Neural cell (in vitro differentiated cells): ENCODE results near the gene IL17REL. TPM values are rescaled to one million over a fixed set of nuclear protein-coding genes. Genes with fewer than 3 reads are reported as not detected.

Experiments used
- H2AFZ ChIP-seq: fragments of 200-600, 300-800 bp; sonication (generic), shearing (Covaris generic); 2 replicates; pipeline ENCODE4 v1.6.0; 2014; ENCODE audit warnings: low read depth, mild to moderate bottlenecking, antibody characterized with exemption, low read length, moderate library complexity
- H3F3A ChIP-seq: fragments of 200-600 bp; shearing (Covaris generic); 2 replicates; pipeline ENCODE4 v1.6.1; 2016; ENCODE audit warnings: mild to moderate bottlenecking, moderate library complexity, mixed read lengths, antibody characterized with exemption, low read length; ENCODE audit not compliant: insufficient read depth, poor library complexity, severe bottlenecking
- H3K27ac ChIP-seq: fragments of 200-600, 300-800 bp; sonication (generic), shearing (Covaris generic); 2 replicates; pipeline ENCODE4 v1.5.1; 2014; ENCODE audit warnings: mild to moderate bottlenecking, low read length, moderate library complexity
- H3K27me3 ChIP-seq: fragments of 300-800, 200-600 bp; sonication (generic), shearing (Covaris generic); 2 replicates; pipeline ENCODE4 v1.6.0; 2014; ENCODE audit warnings: mild to moderate bottlenecking, low read depth, low read length, moderate library complexity; ENCODE audit not compliant: insufficient read depth
- H3K36me3 ChIP-seq: fragments of 300-800, 200-600 bp; sonication (generic), shearing (Covaris generic); 2 replicates; pipeline ENCODE4 v1.5.1; 2014; ENCODE audit warnings: mild to moderate bottlenecking, antibody characterized with exemption, low read length, moderate library complexity; ENCODE audit not compliant: insufficient read depth
- H3K4me2 ChIP-seq: fragments of 300-800, 200-600 bp; sonication (generic), shearing (Covaris generic); 2 replicates; pipeline ENCODE4 v1.6.0; 2014; ENCODE audit warnings: mild to moderate bottlenecking, low read length
- H3K4me3 ChIP-seq: fragments of 300-800, 200-600 bp; sonication (generic), shearing (Covaris generic); 2 replicates; pipeline ENCODE4 v1.5.1; 2014; ENCODE audit warnings: mild to moderate bottlenecking, low read length, moderate library complexity
- H3K79me2 ChIP-seq: fragments of 200-600 bp; shearing (Covaris generic); replicated peaks from 2 replicates; pipeline ENCODE4 v1.6.0; 2014; ENCODE audit warnings: mild to moderate bottlenecking, low read length, moderate library complexity; ENCODE audit not compliant: insufficient read depth
- H3K9ac ChIP-seq: fragments of 300-800, 200-600 bp; sonication (generic), shearing (Covaris generic); 2 replicates; pipeline ENCODE4 v1.6.1; 2016; ENCODE audit warnings: mild to moderate bottlenecking, low read length, mixed read lengths
- H3K9me2 ChIP-seq: fragments of 200-600 bp; shearing (Covaris generic); 2 replicates; pipeline ENCODE4 v1.6.1; 2016; ENCODE audit warnings: mild to moderate bottlenecking, low read length, mixed read lengths; ENCODE audit not compliant: insufficient read depth
- H3K9me3 ChIP-seq: fragments of 200-600, 300-800 bp; sonication (generic), shearing (Covaris generic); 2 replicates; pipeline ENCODE4 v1.6.1; 2016; ENCODE audit warnings: mild to moderate bottlenecking, mixed run types, low read length, moderate library complexity, mixed read lengths
- H4K20me1 ChIP-seq: fragments of 200-600 bp; shearing (Covaris generic); 2 replicates; pipeline ENCODE4 v1.6.1; 2016; ENCODE audit warnings: mild to moderate bottlenecking, mixed run types; ENCODE audit not compliant: insufficient read depth
- CTCF ChIP-seq: fragments of 450-650 bp; IDR thresholded peaks from 2 replicates; pipeline ENCODE4 v1.5.1; 2014; ENCODE audit warnings: antibody characterized with exemption, mild to moderate bottlenecking, moderate library complexity; ENCODE audit not compliant: poor library complexity, severe bottlenecking
- EP300 ChIP-seq: fragments of 450-650 bp; conservative IDR thresholded peaks from 2 replicates; pipeline ENCODE4 v1.6.1; 2014; ENCODE audit warnings: antibody characterized with exemption, mild to moderate bottlenecking, moderate library complexity; ENCODE audit not compliant: poor library complexity, severe bottlenecking
- EZH2 ChIP-seq: fragments of 200-600, 300-800 bp; shearing (Covaris generic), sonication (generic); IDR thresholded peaks from 2 replicates; pipeline ENCODE4 v1.6.1; 2014; ENCODE audit warnings: antibody characterized with exemption, low read length, borderline replicate concordance, mild to moderate bottlenecking; ENCODE audit not compliant: insufficient read depth, poor library complexity, severe bottlenecking
- MXI1 ChIP-seq: fragments of 450-650 bp; conservative IDR thresholded peaks from 2 replicates; pipeline ENCODE4 v1.6.1; 2014; ENCODE audit warnings: antibody characterized with exemption, mild to moderate bottlenecking; ENCODE audit not compliant: poor library complexity, severe bottlenecking
- POLR2AphosphoS5 ChIP-seq: IDR thresholded peaks from 2 replicates; pipeline ENCODE4 v1.6.1; 2012
- RAD21 ChIP-seq: fragments of 450-650 bp; conservative IDR thresholded peaks from 2 replicates; pipeline ENCODE4 v1.6.1; 2014; ENCODE audit warnings: antibody characterized with exemption, mild to moderate bottlenecking, moderate library complexity
- REST ChIP-seq: IDR thresholded peaks from 2 replicates; pipeline ENCODE4 v1.6.1; 2012; ENCODE audit warnings: borderline replicate concordance
- SMC3 ChIP-seq: fragments of 450-650 bp; conservative IDR thresholded peaks from 2 replicates; pipeline ENCODE4 v1.6.1; 2014; ENCODE audit warnings: antibody characterized with exemption, mild to moderate bottlenecking, moderate library complexity; ENCODE audit not compliant: poor library complexity
- TAF1 ChIP-seq: IDR thresholded peaks from 2 replicates; pipeline ENCODE4 v1.6.1; 2012; ENCODE audit warnings: low read depth
- polyA plus RNA-seq: library from polyadenylated mRNA; depleted of rRNA; stranded (reverse); fragments of >200 nt; gene quantifications from 2 replicates; pipeline ENCODE4 v1.2.3, GENCODE V29; 2014

The IL17REL gene
- polyA plus RNA-seq, 1 donor from 2014 or later: not detected

GRCh38 chr22:50058061-50058905 lies 45.7 kb upstream of the IL17REL start, which contains the start of gene TTLL8:
TTLL8 (minus strand) TSS chr22:50058298.
- H3K4me2 ChIP-seq: no peak within 1 kb of the TSS
- no peaks in the 10 kb centered on the region for H3K79me2 ChIP-seq
- no peak within 1 kb of the TSS for H3K9ac ChIP-seq
- H3K4me3 ChIP-seq: no peak within 1 kb of the TSS
- TF ChIP-seq TAF1 (no peak), EZH2 (no peak), SMC3 (no peak), MXI1 (no peak), EP300 (no peak)
- no peak within 1 kb of the TSS for H2AFZ ChIP-seq
- H3K27ac ChIP-seq: no peak within 1 kb of the TSS
- peaks cover 17% of the 10 kb centered on the region for H3K27me3 ChIP-seq
- H3K36me3 ChIP-seq: no peaks in the 10 kb centered on the region
- H4K20me1 ChIP-seq: no peaks in the 10 kb centered on the region
- no peaks in the 10 kb centered on the region for H3F3A ChIP-seq
- H3K9me2 ChIP-seq: no peaks in the 10 kb centered on the region
- peaks cover 7% of the 10 kb centered on the region for H3K9me3 ChIP-seq

- Histone ChIP-seq H3K79me2 (no peaks in the 10 kb centered on the region), H3K4me2 (no peak overlapping the region), H3K27ac (no peak overlapping the region), H3F3A (no peaks in the 10 kb centered on the region), H3K4me3 (no peak overlapping the region), H3K36me3 (no peaks in the 10 kb centered on the region), H3K9me3 (peaks cover 7% of the 10 kb centered on the region), H3K9me2 (no peaks in the 10 kb centered on the region), H4K20me1 (no peaks in the 10 kb centered on the region), H2AFZ (no peak overlapping the region), H3K9ac (no peak overlapping the region), H3K27me3 (peaks cover 17% of the 10 kb centered on the region)
- TF ChIP-seq RAD21 (no peak), EZH2 (no peak), MXI1 (no peak), CTCF (no peak), SMC3 (no peak), TAF1 (no peak), EP300 (no peak), REST (no peak), POLR2AphosphoS5 (no peak)
Observed at GRCh38 chr22:50057278-50058060, 44.9 kb upstream of the IL17REL start.
